Measurements from ENCODE around the gene PIGT.

DNA sequence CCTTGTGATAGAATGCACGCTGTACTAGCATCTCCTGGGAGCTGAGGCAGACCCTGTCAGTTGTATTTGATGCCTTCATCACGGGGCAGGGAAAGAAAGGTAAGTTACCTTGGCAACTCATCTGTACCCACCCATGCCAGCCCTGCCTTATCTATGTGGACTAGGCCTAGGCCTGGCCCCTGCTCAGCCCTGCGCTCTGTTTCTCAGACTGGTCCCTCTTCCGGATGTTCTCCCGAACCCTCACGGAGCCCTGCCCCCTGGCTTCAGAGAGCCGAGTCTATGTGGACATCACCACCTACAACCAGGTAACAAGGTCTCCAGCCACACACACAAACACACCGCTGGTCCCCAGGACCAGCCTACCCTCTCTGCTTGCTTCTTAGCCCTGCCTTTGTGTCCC is 4.2 kb downstream of the PIGT start:
- TF ChIP-seq TAF1 (IDR thresholded peaks at IDR 0.05; ENCODE audit: borderline replicate concordance, low read depth, low read length) (no peak), POLR2AphosphoS5 (IDR thresholded peaks at IDR 0.05; ENCODE audit: low read depth, low read length) (no peak)
